Measurements from ENCODE around the gene SUSD3. TPM values are rescaled to one million over a fixed set of nuclear protein-coding genes. Genes with fewer than 3 reads are reported as not detected.
A peak's percentile ranks its signal among the peaks of the same experiment; 100 is the strongest.

The SUSD3 gene
- total and polyA plus RNA-seq, 2 of the 8 experiments (the other 6 are each of a cell fraction or from before 2014, with no cell fraction given) = 5.5 to 35.4 TPM

- H3K18ac ChIP-seq (ENCODE audit: extremely low read depth, low read length) = no peak overlapping the region
- no peak overlapping the region for H2BK15ac ChIP-seq (ENCODE audit: low read length)
- H3K4me3 ChIP-seq (ENCODE audit: extremely low read depth in 1 of 4, insufficient read depth in 2 of 4, low read depth in 3 of 4, low read length in 4 of 4) = no peak overlapping the region
- H4K8ac ChIP-seq (ENCODE audit: extremely low read depth, insufficient read depth, low read length) = peak overlapping the region; percentile 25; the same call in 1 of the 2 replicates
- no peak overlapping the region for H4K5ac ChIP-seq (ENCODE audit: insufficient read length, low read depth, low read length)
- no peak overlapping the region for H2AFZ ChIP-seq (ENCODE audit: low read length)
- no peak overlapping the region for H2BK5ac ChIP-seq (ENCODE audit: low read depth, low read length)
- H3K14ac ChIP-seq (ENCODE audit: insufficient read length) = no peak overlapping the region
- DNase-seq (ENCODE audit: low read depth in 1 of 2, low spot score in 2 of 2) = no peak
- no peaks in the 10 kb centered on the region for H3K36me3 ChIP-seq (ENCODE audit: control insufficient read depth in 2 of 4, insufficient read depth in 4 of 4, low read length in 3 of 4)
- WGBS, 2 experiments (ENCODE audit: extremely low coverage in 1 of 2, insufficient coverage in 1 of 2, insufficient read length in 1 of 2, insufficient replicate concordance in 2 of 2, low coverage in 1 of 2, low lambda C conversion rate in 2 of 2, missing lambda C conversion rate in 1 of 2) = 83% methylated on average over 25 of the region's 27 CpGs; no CpG with 5 or more reads in 1 of the 2 experiments
- H3K4me2 ChIP-seq (ENCODE audit: insufficient read depth in 1 of 2, low read depth in 2 of 2, low read length in 2 of 2) = no peak overlapping the region
- H4K20me1 ChIP-seq (replicated peaks in 1 of 2; ENCODE audit: control insufficient read depth in 1 of 2, insufficient read depth in 2 of 2, low read length in 2 of 2) = no peaks in the 10 kb centered on the region
- H3K9me3 ChIP-seq (ENCODE audit: insufficient read depth in 2 of 2, low read depth in 1 of 2, low read length in 1 of 2) = no peaks in the 10 kb centered on the region
- H4K91ac ChIP-seq (replicated peaks; ENCODE audit: insufficient read length, low read length) = no peak overlapping the region
- no peak overlapping the region for H2BK120ac ChIP-seq (replicated peaks; ENCODE audit: low read depth, low read length)
- POLR2A ChIA-PET (ENCODE audit: partially characterized antibody) = no interaction called here
- no peaks in the 10 kb centered on the region; a peak in 2 of 7 replicates for H3K4me1 ChIP-seq (replicated peaks in 1 of 4; ENCODE audit: control insufficient read depth in 3 of 4, insufficient read depth in 4 of 4, low read length in 3 of 4)
- H3K9ac ChIP-seq (replicated peaks in 1 of 4; ENCODE audit: extremely low read depth in 1 of 4, low read depth in 3 of 4, low read length in 3 of 4) = no peak overlapping the region
- no peak overlapping the region for H3K23ac ChIP-seq (ENCODE audit: insufficient read length)
- no peaks in the 10 kb centered on the region; a peak in 1 of 7 replicates for H3K27me3 ChIP-seq (replicated peaks in 1 of 4; ENCODE audit: control insufficient read depth in 3 of 4, extremely low read depth in 1 of 4, insufficient read depth in 3 of 4, low read length in 3 of 4)
- no peak for FAIRE-seq
- no peak overlapping the region for H2BK20ac ChIP-seq (ENCODE audit: low read length)
- no peaks in the 10 kb centered on the region for H3K23me2 ChIP-seq (ENCODE audit: low read depth, low read length)
- no peaks in the 10 kb centered on the region for H3K79me2 ChIP-seq (ENCODE audit: control insufficient read depth in 1 of 2, insufficient read depth in 2 of 2, low read length in 2 of 2)
- no peak overlapping the region for H3K4ac ChIP-seq (replicated peaks; ENCODE audit: insufficient read length, low read depth, low read length)
- H2BK12ac ChIP-seq (ENCODE audit: low read depth, low read length) = no peak overlapping the region
- no peak overlapping the region for H2AK5ac ChIP-seq (ENCODE audit: low read depth, low read length)
- H3K79me1 ChIP-seq (ENCODE audit: low read depth, low read length) = no peaks in the 10 kb centered on the region
- CTCF ChIA-PET (ENCODE audit: partially characterized antibody) = interaction anchor here (0.7 to 2.1 kb wide), 5 partner anchors 9 to 32 kb away, joined by 3 to 7 read pairs (median 4); no protein-coding TSS in a partner anchor
- no peak overlapping the region for H3K27ac ChIP-seq (ENCODE audit: low read depth, low read length)
- no peak overlapping the region for H3K56ac ChIP-seq (replicated peaks; ENCODE audit: insufficient read length, low read depth, low read length)
- TF ChIP-seq BRCA1 (IDR thresholded peaks at IDR 0.05; ENCODE audit: low read depth, low read length) (no peak), PHF8 (conservative IDR thresholded peaks at IDR 0.05; ENCODE audit: low read depth, low read length) (no peak), HDAC6 (IDR thresholded peaks at IDR 0.05; ENCODE audit: low read depth, low read length) (no peak), BACH1 (IDR thresholded peaks at IDR 0.05; ENCODE audit: low read length) (no peak), ZNF274 (IDR thresholded peaks at IDR 0.05; ENCODE audit: borderline replicate concordance, extremely low read depth, low read length) (no peak)
These were observed 37.5 kb upstream of the SUSD3 start for GRCh38 chr9:93020771-93021670.

Measured in H1 (cell line).